GM12873 (cell line): Measurements from ENCODE around the gene FLNA.

Source experiments
- TF ChIP-seq, protein P1 (sequence below): IDR thresholded peaks from 2 replicates; pipeline ENCODE4 v1.5.1; 2012; ENCODE audit warnings: low read depth, mild to moderate bottlenecking, moderate library complexity, low read length, control low read depth; ENCODE audit not compliant: insufficient read depth; ENCODE audit errors: missing control alignments

The FLNA gene

GRCh38 chrX:154372612-154373022 lies 1.8 kb downstream of the FLNA start:
- TF ChIP-seq, protein P1, sequence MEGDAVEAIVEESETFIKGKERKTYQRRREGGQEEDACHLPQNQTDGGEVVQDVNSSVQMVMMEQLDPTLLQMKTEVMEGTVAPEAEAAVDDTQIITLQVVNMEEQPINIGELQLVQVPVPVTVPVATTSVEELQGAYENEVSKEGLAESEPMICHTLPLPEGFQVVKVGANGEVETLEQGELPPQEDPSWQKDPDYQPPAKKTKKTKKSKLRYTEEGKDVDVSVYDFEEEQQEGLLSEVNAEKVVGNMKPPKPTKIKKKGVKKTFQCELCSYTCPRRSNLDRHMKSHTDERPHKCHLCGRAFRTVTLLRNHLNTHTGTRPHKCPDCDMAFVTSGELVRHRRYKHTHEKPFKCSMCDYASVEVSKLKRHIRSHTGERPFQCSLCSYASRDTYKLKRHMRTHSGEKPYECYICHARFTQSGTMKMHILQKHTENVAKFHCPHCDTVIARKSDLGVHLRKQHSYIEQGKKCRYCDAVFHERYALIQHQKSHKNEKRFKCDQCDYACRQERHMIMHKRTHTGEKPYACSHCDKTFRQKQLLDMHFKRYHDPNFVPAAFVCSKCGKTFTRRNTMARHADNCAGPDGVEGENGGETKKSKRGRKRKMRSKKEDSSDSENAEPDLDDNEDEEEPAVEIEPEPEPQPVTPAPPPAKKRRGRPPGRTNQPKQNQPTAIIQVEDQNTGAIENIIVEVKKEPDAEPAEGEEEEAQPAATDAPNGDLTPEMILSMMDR, result no peak

GRCh38 chrX:154371789-154372300 lies 2.6 kb downstream of the FLNA start:
- TF ChIP-seq, protein P1, result no peak

DNA sequence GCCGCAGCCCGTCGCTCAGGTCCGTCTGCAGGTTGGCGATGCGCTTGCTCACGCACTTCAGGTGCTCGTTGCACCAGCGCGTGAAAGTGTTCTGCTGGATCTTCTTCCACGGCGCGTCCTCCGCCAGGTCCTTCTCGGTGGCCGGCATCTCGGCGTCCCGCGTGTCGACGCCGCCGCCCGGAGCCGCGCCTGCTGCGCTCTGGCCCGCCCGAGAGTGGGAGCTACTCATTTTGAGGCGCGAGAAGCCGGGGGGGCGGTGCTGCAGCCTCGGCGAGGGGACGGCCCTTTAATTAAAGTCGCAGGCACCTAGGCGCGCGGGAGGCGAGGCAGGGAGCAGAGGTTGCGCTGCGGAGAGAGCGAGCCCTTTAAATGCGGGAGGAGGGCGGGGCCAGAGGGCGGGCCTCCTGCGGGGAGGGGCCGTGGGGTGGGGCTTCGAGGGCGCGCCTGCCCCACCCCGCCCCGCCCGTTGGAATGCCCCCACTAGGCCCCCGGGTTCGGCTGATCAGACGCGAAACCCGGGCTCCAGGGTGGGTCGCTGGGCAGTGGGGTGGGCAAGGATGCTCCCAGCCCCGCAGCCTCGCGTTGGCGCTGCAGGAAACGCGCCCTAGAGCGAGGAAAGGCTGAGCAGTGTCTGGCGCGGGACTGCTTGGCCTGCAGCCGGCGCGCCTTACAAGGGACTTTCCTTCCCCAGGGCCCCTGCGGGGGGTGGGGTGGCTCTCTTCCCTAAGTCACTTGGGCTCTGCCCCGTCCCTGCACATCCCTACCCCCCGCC lies 3.2 kb downstream of the FLNA start:
- TF ChIP-seq, protein P1, result no peak

- TF ChIP-seq, protein P1, result no peak
Measured at GRCh38 chrX:154370300-154371016, 4.0 kb downstream of the FLNA start.

GRCh38 chrX:154369449-154370299 lies 4.8 kb downstream of the FLNA start:
- TF ChIP-seq, protein P1, result no peak

- TF ChIP-seq, protein P1, result no peak
Measured at GRCh38 chrX:154368630-154369448, 5.6 kb downstream of the FLNA start.
